Stimulated activated CD4-positive, alpha-beta T cell treated with anti-CD3 and anti-CD28 coated beads, Interleukin-1b, Interleukin-23, amount 100 ng/mL, for 24 hours (primary cell): Measurements from ENCODE around the gene PHF2.

Experiments used
- DNase-seq, 4 experiments: peaks; one replicate each; pipeline ENCODE4 v3.0.0-alpha.2; 2020; ENCODE audit warnings: low read depth in 4 of 4, low spot score in 1 of 4

PHF2 gene

DNA sequence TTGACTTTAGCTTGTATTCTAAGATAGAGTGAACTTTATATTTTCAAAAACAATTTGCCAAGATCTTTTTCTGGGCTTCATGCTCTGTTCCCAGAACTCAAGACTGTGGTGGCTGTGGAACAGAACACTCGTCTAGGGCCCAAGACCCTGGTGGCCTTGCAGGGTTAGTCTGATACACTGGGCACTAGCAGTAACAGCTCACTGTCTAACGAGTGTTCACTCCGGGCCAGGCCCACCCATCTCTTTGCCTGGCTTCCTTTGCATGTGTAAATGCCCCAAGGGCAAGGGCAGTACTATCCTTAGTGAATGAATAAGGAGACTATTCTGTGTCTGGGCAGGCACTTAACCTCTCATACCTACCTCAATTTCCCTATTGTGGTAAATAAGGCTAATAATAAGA is 47.4 kb downstream of the PHF2 start:
- no peak for DNase-seq

GRCh38 chr9:93624431-93624834 is 48.0 kb downstream of the PHF2 start:
- no peak for DNase-seq

GRCh38 chr9:93624977-93625376 is 48.6 kb downstream of the PHF2 start:
- DNase-seq = no peak

- no peak for DNase-seq
Measured at GRCh38 chr9:93629920-93630319, 53.5 kb downstream of the PHF2 start.

DNA sequence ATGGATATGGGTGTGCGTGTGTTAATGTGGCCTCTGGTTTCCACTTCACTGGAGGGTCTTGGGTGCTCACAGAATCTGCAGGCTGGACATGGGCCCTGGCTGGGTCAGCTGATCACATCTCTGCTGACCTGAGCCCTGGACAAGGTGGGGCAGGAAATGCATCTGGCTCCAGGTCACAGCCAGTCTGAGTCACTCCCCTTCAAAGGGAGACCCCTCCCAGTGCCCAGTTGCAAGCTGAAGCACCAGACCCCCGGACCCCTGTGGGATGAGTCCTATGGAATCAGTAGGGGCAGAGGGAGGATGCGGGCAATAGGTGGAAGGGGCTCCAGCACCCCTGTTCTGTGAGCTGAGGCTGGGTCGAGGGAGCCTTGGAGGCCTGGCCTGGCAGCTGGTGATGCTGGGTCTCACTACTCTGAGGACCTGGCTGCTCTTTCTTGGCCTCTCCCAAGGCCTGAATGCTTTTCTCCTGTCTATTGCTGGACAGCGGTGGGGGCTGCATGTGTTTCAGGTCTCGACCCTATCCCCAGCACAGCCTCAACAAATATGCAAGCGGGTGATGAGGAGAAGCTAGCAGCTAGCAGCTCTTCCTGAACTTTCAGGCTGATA is 54.5 kb downstream of the PHF2 start:
- DNase-seq = no peak

DNA sequence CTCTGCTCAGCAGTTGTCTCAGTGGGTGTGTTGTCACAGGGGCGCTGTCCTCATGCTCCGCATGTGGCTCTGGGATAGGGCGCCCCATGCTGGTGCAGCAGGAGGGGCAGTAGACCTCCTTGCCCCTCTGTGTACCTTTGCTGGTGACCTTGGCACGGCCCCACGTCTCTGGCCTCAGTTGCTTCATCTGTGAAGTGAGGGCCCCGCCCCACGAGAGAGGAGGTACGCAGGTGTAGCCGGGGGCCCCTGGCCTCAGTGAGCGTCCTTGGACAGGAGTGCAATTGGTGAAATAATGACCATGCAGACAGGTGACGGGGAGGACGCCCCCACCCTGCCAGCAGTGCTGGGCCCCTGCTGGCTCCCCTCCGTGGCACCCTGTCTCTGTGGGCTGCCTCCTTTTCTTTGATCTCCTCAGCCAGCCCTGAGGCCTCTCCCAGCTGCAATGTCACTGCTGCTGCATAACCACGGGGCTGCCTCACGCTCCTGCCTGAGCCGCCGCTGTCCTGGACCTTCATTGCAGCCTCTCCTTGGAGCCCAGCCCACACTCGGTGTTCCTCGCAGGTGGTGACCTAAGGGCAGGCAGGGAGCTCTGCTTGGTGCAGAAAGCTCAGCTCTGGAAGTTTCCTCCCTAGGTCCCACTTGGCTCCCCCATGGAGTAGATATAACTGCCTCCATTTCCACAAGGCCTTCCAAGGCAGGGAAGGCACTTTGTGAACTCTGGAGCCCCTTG is 57.3 kb downstream of the PHF2 start:
- DNase-seq = no peak

DNA sequence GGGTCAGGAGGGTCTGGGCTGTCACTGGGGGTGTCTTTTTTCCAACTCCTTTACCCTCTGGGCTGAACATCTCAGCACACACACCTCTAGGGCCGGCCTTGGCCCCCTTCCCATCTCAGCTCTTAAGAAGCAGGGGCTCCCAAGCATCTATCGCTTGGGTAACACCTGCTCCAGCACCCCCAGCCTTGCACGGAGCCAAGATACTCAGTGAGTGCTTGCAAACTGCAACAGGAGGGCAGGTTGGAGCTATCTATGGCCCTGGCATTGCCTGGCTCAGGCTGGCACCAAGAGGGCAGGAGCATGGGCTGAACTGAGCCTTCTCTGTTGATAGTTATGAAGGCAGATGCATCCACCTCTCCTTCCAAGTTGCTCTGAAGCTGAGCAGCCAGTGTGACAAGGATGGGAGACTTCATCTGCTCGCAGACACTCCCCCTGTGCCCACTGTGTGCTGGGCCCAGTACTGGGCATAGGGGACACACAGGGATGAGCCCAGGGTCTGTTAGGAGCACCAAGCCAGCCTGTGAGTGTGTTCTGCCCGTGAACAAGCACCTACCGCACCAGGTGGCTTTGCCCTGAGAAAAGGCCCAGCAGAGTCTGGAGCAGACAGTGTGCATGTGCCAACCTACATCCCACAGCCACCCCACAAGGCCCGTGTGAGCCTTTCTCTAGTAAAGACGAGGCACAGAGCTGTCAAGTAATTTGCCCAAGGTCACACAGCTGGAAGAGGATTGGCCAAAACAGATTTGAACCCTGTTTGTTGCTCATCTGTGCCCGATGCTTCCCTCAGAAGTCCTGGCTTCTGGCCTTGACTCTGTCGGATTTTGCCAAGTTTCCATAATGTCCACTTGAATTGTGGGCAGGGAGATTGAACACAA is 58.2 kb downstream of the PHF2 start:
- DNase-seq = no peak

DNA sequence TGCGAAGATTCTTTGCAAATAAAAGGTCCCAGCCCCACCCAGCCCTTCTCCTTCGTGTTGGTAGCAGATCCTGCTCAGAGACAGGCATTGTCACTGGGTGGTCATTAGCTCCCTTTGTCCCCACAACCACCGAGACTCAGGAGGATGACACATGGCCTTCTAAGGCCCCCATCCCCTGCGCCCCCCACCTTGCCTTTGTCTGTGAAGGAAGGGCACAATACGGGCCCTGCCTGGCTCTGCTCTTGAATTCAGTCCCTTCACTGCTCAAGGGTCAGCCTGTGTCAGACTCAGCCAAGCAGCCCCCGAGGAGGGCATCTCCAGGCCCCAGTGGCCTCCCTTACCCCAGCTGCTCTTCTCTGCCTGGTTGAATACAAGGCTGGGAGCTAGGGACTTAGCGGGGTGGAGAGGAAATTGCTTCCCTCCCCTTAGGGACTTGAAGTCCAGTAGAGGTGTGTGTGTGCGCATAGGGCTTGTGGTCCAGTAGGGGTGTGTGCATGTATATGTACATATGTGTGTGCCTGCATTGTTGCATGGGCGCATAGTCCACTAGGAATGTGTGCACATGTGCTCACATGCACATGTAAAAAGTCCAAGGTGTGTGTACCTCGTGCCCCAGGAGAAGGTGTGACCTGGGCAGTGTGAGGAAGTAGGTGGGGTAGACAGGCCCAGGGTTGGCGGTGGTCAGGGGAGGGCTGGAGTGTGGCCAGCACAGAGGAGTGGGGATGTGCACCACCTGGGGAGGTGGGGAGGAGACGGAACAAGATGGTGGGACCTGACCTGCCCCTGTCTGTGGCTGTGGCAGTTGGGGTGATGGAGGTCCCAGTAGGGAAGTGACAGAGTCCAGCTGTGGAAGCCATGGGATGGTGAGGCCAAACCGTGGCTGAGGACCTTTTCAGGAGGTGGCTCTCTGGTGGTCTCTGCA is 59.1 kb downstream of the PHF2 start:
- no peak for DNase-seq

DNA sequence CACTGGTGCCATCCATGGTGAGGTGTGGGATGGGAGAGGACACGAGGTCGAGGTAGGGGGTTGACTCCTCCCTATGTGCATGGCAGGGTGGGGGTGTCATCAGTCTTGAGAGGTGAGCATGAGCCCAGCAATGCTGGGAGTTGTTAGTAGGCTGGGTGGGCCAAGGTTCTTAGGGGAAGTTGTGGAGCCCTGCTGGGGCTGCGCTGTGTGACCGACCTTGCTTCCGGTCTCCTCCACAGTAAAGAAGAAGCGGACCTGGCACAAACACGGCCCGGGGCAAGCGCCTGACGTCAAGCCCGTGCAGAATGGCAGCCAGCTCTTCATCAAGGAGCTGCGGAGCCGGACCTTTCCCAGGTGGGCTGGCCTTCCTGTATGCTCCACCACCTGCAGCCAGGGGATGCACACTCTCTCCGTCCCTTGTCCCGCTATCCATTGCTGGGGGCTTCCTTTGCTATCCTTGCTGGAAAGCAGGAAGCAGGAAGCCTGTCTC is 59.8 kb downstream of the PHF2 start:
- no peak for DNase-seq

- DNase-seq = no peak
Measured at GRCh38 chr9:93636667-93637066, 60.3 kb downstream of the PHF2 start.

DNA sequence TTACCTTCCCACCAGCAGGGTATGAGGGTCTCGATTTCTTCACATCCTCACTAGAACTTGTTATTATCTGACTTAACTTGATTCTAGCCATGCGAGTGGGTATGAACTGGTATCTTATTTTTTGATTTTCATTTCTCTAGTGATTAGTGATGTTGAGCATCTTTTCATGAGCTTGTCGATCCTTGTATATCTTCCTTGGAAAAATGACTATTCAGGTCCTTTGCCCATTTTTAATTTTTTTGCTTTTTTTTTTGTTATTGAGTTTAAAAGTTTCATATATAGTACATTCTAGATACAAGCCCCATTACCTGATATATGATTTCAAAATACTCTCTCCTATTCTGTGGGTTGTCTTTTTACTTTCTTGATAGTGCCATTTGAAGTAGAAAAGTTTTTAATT is 61.5 kb downstream of the PHF2 start:
- no peak for DNase-seq

DNA sequence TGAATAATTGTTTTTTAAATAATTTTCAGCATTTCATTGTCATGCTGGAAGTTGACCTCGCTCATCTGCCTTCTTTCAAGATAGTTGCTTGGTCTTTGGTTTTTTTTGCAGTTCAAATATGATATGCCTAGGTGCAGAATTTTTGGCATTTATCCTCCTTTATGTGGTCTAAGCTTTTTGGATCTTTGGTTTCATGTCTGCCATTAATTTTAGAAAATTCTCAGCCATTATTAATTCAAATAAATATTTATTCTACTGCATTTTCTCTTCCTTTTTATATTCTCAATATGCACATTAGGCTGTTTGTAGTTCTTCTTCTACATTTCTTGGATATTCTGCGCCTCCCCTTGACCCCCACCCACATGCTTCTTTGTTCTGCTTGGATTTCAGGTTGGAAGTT is 63.6 kb downstream of the PHF2 start:
- DNase-seq = no peak

GRCh38 chr9:93642961-93643360 is 66.6 kb downstream of the PHF2 start:
- no peak for DNase-seq

DNA sequence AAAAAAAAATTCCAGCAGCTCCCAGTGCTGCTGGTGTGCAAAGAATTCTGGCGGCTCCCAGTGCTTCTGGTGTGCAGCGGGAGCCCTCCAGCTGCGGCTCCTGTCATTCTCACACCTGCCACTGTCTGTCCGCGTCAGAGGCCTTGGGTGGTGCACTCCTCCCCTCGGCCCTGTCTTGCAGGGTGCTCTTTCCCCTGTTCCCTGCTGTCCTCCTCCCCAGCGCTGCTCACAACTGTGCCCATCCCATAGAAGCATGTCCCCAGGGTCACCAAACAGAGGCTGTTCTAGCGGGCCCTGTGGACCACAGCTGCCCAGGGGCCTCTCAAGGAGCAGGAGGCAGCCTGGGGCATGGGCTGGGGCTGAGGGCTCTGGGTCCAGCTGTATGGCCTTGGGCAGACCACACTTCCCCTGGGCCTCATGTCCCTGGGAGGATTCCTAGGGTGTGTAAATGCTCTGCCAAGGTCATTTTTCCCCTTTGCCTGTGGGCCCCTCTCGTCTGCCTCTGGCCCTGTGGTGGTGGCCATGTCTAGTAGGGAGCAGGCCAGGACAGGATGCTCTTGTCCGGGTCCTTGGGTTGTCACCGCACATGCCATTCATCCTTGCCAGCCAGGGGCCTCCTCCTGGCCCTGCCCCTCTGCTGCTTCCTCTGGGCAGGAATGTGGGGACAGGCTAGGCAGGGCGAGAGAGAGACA is 68.2 kb downstream of the PHF2 start:
- DNase-seq = no peak

DNA sequence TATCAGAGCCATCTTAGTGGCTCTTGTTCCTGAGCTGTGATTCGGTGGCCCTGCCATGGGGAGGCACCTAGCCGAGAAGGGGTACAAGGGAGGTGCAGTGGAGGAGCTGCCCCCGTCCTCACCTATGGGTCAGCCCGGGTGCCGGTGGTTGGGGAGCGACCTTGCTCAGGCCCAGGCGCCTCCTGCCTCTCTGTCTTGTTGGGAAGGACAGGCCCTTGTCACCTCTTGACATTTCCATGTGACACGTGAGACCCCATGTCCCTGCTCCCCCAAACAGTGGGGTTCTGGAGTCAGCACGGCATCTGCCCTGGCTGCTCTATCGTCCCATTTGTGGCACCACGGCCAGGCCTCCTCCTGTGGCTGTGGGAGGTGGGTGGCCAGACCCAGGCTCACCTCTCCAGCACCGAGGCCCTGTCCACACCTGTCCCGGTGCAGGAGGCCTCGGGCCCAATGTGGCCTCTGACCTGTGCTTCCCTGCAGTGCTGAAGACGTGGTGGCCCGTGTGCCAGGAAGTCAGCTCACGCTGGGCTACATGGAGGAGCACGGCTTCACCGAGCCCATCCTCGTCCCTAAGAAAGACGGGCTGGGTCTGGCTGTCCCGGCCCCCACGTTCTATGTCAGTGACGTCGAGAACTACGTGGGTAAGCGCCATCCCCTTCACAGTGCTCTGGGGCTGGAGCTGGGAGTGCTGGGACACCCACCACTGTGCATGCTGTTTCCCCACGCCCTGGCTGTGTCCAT is 68.9 kb downstream of the PHF2 start:
- DNase-seq = no peak

DNA sequence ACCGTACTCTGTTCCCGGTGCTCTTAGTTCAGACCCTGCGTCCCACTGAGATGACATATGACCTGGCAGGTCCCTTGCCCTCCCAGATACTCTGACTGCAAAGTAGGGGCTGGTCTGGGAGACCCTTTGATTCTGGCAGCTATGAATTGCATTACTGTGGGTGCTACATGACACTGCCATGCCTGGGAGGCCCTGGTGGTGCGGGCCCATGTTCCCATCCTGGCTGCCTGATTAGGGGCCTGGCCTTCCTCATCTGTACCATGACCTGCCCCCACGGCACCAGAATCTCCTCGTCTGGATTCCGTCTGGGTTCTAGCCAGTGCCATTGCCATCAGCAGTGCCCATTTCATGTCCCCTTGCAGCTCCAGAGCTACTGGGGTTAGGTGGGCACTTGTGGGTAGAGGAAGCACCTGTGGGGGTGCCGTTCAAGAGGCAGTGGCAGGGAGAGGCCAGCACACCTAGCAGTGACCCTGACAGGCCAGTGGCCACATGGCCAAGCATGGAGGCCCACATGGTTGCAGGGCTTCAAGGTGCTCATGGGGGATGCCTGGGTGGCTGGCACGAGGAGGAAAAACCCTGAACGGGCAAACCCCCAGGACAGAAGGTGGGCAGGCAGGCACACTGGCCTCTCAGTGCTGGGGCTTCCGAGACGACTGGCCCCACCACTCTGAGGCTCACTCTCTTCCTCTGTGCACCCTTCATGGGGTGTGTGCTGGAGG is 69.7 kb downstream of the PHF2 start:
- DNase-seq = no peak

GRCh38 chr9:93646640-93647178 is 70.3 kb downstream of the PHF2 start:
- no peak for DNase-seq

DNA sequence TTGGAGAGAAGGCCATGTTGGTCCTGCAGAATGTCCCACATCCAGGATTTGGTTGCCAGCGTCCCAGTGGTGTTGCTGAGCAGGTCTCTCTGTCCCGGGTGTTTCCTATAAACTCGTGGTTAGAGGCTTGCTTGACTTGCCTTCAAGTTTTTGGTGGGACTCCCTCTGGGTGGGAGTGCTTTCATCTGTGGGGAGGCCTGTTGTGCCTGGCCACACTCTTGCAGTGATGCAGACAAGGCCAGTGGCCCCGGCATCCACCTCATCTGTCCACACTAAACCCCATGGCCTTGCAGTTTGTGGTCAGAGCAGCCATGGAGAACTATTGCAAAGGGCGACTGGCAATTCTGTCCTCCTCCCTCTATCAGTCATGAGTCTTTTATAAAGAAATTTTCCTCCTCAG is 71.8 kb downstream of the PHF2 start:
- DNase-seq = no peak

- no peak for DNase-seq
Measured at GRCh38 chr9:93648836-93649235, 72.5 kb downstream of the PHF2 start.
